Nephron progenitor cell (in vitro differentiated cells): ENCODE measurements around the gene DDAH2.

Source experiments
- DNase-seq: peaks from one replicate; pipeline ENCODE4 v3.0.0; 2021
- H3K27ac Mint-ChIP-seq: 2 replicates; pipeline ENCODE4 v1.8.0; 2021; ENCODE audit warnings: mild to moderate bottlenecking, moderate library complexity, mixed read lengths
- H3K27me3 Mint-ChIP-seq: 2 replicates; pipeline ENCODE4 v1.8.0; 2021; ENCODE audit warnings: mild to moderate bottlenecking, low read depth, mixed read lengths; ENCODE audit not compliant: poor library complexity
- H3K36me3 Mint-ChIP-seq: 2 replicates; pipeline ENCODE4 v1.8.0; 2021; ENCODE audit warnings: low read depth, mixed read lengths
- H3K4me1 Mint-ChIP-seq: 2 replicates; pipeline ENCODE4 v1.8.0; 2021; ENCODE audit warnings: mixed read lengths
- H3K4me3 Mint-ChIP-seq: 2 replicates; pipeline ENCODE4 v1.8.0; 2021; ENCODE audit warnings: mild to moderate bottlenecking, moderate library complexity, mixed read lengths
- H3K9me3 Mint-ChIP-seq: 2 replicates; pipeline ENCODE4 v1.8.0; 2021; ENCODE audit warnings: mild to moderate bottlenecking, moderate library complexity, mixed read lengths
- TF ChIP-seq, protein P1 (sequence below): fragments of 200-600 bp; sonication (generic); IDR thresholded peaks from 2 replicates; pipeline ENCODE4 v1.5.0; 2021; ENCODE audit warnings: antibody characterized with exemption

DDAH2 gene

DNA sequence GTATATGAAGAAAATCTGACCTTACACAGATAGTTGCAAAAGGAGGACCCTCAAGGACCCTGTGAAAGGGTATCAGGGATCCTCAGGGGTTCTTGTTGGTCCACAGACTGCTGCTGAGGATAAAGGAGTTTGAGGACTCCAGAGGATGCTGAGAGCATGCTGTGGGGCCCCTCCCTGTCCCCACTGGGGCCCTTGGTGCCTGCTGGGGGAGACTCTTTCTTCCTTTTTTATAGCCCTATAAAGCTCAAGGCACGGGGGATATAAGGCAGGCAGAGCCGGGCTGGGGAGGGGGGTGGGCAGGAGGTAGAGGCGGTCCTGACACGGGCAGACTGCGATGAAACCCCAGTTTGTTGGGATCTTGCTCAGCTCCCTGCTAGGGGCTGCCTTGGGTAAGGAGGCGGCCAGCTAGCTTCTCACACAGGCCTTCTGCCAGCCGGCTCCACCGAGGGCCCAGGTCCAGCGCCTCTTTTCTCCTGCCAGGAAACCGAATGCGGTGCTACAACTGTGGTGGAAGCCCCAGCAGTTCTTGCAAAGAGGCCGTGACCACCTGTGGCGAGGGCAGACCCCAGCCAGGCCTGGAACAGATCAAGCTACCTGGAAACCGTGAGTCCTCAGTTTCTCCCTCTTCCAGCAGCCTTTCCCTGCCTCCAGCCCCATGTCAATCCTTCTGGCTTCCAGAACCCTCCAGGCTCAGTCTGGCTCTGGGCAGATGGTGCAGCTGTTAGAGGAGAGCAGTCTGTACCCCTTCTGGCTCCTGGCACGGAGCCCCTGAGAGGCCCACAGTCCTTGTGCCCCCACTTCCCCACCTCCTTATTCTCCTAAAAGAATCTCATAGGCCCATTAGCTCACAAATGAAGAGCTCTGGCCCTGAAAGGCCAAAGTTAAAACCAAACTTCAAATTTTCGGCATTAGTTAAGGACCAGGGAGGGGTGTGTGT, 13.8 kb downstream of the DDAH2 start, which contains the start of gene LY6G6D:
Gene LY6G6D (plus strand): TSS at position 327 of the 937 bp plus-strand sequence. CDS start 8 bp downstream, at position 335.
- peak within 1 kb of the TSS; percentile 98 for H3K27ac Mint-ChIP-seq

DNA sequence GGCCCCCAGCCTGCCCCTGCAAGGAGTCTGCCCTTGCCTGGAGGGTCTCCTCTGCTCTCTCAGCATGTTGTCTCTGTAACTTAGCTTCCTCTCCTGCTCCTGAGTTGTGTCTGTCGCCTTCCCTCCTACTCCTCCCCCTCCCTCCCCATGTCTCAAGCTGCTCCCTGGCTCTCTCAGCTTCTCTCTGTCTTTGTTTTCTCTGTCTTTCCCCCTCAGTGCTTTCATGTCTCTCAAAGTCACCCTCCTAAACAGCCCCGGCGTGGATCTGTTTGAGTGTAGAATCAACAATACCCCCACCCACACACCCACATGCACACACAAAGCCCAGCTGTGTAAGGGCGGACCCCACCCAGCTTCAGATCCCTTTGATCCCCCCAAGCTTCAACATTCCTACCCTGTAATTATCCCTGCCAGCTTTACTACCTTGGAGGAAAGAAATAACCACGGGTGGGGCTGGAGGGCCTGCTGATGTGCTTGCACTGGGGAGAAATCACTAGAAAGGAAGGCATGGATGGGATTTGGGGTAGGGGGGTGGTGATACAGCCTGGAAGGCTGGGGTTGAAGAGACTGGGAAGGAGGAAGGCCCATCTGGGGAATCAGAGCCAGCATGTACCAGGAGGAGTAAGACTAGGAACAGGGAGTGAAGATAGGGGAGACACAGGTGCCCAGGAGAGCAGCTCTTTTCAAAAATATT, 15.0 kb downstream of the DDAH2 start:
- Mint-ChIP-seq H3K9me3 (no peaks in the 10 kb centered on the region), H3K4me3 (peak overlapping the region; percentile 68), H3K36me3 (no peaks in the 10 kb centered on the region), H3K27me3 (no peaks in the 10 kb centered on the region), H3K27ac (peak overlapping the region; percentile 98), H3K4me1 (peaks cover 76% of the 10 kb centered on the region)
- peak; percentile 23 for DNase-seq
- TF ChIP-seq, protein P1, sequence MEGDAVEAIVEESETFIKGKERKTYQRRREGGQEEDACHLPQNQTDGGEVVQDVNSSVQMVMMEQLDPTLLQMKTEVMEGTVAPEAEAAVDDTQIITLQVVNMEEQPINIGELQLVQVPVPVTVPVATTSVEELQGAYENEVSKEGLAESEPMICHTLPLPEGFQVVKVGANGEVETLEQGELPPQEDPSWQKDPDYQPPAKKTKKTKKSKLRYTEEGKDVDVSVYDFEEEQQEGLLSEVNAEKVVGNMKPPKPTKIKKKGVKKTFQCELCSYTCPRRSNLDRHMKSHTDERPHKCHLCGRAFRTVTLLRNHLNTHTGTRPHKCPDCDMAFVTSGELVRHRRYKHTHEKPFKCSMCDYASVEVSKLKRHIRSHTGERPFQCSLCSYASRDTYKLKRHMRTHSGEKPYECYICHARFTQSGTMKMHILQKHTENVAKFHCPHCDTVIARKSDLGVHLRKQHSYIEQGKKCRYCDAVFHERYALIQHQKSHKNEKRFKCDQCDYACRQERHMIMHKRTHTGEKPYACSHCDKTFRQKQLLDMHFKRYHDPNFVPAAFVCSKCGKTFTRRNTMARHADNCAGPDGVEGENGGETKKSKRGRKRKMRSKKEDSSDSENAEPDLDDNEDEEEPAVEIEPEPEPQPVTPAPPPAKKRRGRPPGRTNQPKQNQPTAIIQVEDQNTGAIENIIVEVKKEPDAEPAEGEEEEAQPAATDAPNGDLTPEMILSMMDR = no peak

More for the DNA sequence above, 13.8 kb downstream of the DDAH2 start, which contains the start of gene LY6G6D:
- H3K9me3 Mint-ChIP-seq = no peaks in the 10 kb centered on the region
- H3K27me3 Mint-ChIP-seq = no peaks in the 10 kb centered on the region
- peak within 1 kb of the TSS; percentile 68 for H3K4me3 Mint-ChIP-seq
- H3K36me3 Mint-ChIP-seq = no peaks in the 10 kb centered on the region
- TF ChIP-seq, protein P1 = no peak
- H3K4me1 Mint-ChIP-seq = peaks cover 74% of the 10 kb centered on the region
- peak; percentile 17 for DNase-seq

- no peaks in the 10 kb centered on the region for H3K36me3 Mint-ChIP-seq
- no peaks in the 10 kb centered on the region for H3K27me3 Mint-ChIP-seq
- peaks cover 72% of the 10 kb centered on the region for H3K4me1 Mint-ChIP-seq
- no peak for DNase-seq
- H3K4me3 Mint-ChIP-seq = peak overlapping the region; percentile 68
- TF ChIP-seq, protein P1 = no peak
- peak overlapping the region; percentile 98 for H3K27ac Mint-ChIP-seq
- no peaks in the 10 kb centered on the region for H3K9me3 Mint-ChIP-seq
Observed at GRCh38 chr6:31713465-31713864, 15.6 kb downstream of the DDAH2 start.

DNA sequence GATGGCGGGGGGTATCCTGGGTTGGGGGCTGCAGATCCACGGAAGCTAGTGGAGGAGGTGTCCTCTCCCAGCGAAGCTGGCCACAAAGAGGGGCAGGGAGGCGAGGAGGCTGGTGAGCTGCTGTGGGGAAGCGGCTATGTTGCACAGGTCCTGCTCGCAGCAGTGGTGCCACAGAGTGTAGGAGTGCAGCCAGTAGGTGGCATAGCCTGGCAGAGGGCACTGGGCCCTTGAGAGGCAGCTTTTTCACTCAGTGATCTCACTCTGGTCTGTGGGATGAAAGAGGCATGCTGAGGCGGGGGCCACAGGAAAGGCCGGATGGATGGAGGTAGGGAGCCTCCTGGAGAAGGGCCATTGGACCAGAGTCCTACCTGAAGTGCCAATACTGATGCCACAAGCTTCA, 16.8 kb downstream of the DDAH2 start:
- Mint-ChIP-seq H3K27me3 (no peaks in the 10 kb centered on the region), H3K4me3 (peak overlapping the region; percentile 63), H3K9me3 (no peaks in the 10 kb centered on the region), H3K36me3 (no peaks in the 10 kb centered on the region), H3K4me1 (peaks cover 65% of the 10 kb centered on the region), H3K27ac (peak overlapping the region; percentile 98)
- TF ChIP-seq, protein P1 = no peak
- DNase-seq = no peak

GRCh38 chr6:31711233-31711632, 17.9 kb downstream of the DDAH2 start:
- TF ChIP-seq, protein P1 = no peak
- no peak for DNase-seq
- Mint-ChIP-seq H3K36me3 (no peaks in the 10 kb centered on the region), H3K4me3 (no peak overlapping the region), H3K27ac (peak overlapping the region; percentile 64), H3K9me3 (no peaks in the 10 kb centered on the region), H3K4me1 (peaks cover 67% of the 10 kb centered on the region), H3K27me3 (peaks cover 3% of the 10 kb centered on the region)
